ENCODE results near the gene SPG7. TPM values are rescaled to one million over a fixed set of nuclear protein-coding genes. Genes with fewer than 3 reads are reported as not detected.
A peak's percentile ranks its signal among the peaks of the same experiment; 100 is the strongest.

The SPG7 gene
- total RNA-seq, 1 experiment from 2014 or later, result 131 TPM

DNA sequence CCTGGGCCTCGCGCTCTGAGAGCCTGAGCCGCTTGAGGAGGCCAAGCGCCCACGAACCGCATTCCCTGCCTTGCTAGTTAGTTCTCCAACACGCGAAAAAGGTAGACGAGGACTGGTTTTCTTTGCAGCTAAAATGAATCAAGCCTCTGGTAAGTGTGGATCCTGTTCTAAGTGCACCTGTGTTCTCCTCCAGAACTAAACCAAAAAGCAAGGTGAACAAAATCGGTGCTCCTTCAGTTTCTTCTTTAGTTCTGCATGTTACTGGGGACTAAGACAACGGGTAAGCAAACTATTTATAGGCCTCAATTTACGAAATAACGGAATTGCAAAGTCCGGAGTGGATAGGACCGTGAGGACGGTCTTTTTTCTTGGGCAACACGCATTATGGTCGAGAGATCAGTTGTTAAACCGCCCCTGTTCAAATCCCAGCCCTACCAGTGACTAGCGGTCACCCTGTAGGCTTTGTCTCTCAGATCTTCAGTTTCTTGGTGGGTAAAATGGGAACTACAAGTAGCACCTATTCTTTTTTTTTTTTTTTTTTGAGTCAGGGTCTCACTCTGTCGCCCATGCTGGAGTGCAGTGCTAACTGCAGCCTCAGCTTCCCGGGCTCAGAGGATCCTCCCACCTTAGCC, 16.8 kb upstream of the SPG7 start:
- peak overlapping the region; percentile 73 for H3K27ac ChIP-seq
- peaks cover 15% of the 10 kb centered on the region for H3K36me3 ChIP-seq
- H3K27me3 ChIP-seq (replicated peaks), result no peaks in the 10 kb centered on the region
- no peak for DNase-seq (ENCODE audit: low read depth in 1 of 2, low spot score in 2 of 2)
- H3K9me3 ChIP-seq (replicated peaks), result no peaks in the 10 kb centered on the region
- peak overlapping the region; percentile 75 for H3K4me3 ChIP-seq
- H3K4me1 ChIP-seq (replicated peaks), result peaks cover 22% of the 10 kb centered on the region

DNA sequence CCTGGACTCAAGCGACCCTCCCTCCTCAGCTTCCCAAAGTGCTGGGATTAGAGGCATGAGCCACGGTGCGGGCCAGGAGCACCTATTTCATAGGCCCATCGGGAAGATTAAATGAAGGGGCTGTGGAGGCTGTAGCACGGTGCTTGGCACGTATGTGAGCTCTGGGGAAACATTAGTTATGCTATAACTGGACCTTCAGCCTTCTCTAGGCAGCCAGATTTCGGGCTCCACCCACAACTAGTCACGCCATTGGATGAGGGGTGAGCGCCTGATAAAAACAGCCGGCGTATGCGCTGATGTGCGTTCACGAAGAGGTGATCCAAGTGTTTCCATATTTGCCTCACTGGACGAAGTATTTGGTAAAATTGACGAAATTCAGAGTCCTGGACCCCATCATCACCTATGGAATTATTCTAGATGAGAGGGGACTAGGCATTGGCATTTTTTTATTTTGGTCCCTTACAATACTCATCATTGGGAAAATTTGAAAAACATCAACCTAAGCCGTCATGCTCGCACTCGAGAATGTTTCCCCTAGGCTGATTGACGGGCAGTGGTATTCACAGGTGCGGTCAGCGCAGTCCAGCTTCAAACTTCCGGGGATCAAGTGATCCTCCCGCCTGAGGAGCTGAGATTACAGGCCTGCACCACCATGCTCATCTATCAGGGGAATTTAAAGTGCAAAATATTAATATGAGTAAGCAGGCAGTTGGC, 16.1 kb upstream of the SPG7 start:
- H3K36me3 ChIP-seq, result peaks cover 13% of the 10 kb centered on the region
- H3K4me1 ChIP-seq (replicated peaks), result peaks cover 22% of the 10 kb centered on the region
- H3K4me3 ChIP-seq, result peak overlapping the region; percentile 75; the same call in 1 of the 2 replicates
- DNase-seq (ENCODE audit: low read depth in 1 of 2, low spot score in 2 of 2), result no peak
- H3K9me3 ChIP-seq (replicated peaks), result no peaks in the 10 kb centered on the region
- no peaks in the 10 kb centered on the region for H3K27me3 ChIP-seq (replicated peaks)
- no peak overlapping the region for H3K27ac ChIP-seq

DNA sequence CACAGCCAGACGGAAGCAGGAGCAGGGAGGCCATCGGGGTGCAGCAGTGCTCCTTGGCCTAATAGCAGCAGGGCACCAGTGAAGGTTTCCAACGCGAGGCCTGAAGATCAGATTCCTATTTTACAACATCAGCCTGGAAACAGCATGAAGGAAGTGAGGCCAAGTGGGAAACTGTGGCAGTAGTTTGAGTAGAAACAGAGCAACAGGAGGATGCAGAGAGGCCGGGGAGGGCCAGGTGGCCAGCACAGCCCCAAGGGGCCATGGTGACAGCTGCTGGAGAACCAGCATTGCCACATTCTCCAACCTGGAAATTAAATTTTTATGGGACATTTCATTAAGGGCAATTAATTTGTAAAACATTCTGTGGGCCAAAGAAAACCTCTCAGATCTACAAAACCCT, 14.4 kb upstream of the SPG7 start:
- Histone ChIP-seq H3K9me3 (replicated peaks) (no peaks in the 10 kb centered on the region), H3K27ac (no peak overlapping the region), H3K4me1 (replicated peaks) (peaks cover 14% of the 10 kb centered on the region), H3K36me3 (peaks cover 6% of the 10 kb centered on the region), H3K27me3 (replicated peaks) (no peaks in the 10 kb centered on the region), H3K4me3 (no peak overlapping the region)
- no peak for DNase-seq (ENCODE audit: low read depth in 1 of 2, low spot score in 2 of 2)

DNA sequence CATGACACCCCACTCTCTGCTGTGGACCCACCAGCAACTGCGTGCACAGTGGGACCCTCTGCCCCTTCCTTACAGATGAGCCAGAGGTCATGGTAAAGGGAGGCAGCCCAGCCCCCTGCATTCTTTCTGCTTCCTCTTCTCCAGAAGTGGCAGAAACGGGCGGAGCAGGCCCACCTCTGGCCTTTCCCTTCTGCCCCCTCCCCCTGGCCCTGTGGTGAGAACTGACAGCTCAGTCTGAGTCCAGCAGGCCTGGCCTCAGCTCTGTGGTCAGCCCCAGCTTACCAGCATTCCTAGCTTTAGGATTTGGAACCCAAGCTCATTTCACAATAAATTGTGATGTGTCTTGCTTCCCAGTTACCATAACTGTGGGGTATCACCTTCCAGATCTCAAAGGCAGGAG, 13.1 kb upstream of the SPG7 start:
- no peaks in the 10 kb centered on the region for H3K27me3 ChIP-seq (replicated peaks)
- peaks cover 11% of the 10 kb centered on the region; the same call in 1 of the 2 replicates for H3K4me1 ChIP-seq (replicated peaks)
- H3K27ac ChIP-seq, result no peak overlapping the region
- H3K4me3 ChIP-seq, result no peak overlapping the region
- no peaks in the 10 kb centered on the region for H3K9me3 ChIP-seq (replicated peaks)
- DNase-seq (ENCODE audit: low read depth in 1 of 2, low spot score in 2 of 2), result no peak
- peaks cover 6% of the 10 kb centered on the region for H3K36me3 ChIP-seq

DNA sequence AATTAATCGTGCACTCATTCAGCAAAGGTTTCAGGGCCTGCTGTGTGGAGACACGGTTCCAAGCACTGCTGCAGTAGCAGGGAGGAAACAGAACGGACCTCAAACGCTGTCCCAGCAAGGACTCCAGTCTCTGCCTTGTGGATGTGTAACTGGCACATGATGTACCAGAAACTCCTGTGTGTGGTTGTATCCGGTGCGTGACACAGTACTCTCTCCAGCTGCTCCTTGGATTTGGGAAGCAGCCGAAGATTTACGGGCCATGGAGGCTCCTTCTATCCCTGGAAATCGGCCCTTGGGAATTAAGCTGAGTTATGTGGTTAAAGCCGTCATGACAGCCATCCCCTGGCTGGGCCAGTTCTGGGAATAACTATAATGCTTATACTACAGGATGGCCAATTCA, 9.4 kb upstream of the SPG7 start:
- H3K27ac ChIP-seq, result no peak overlapping the region
- H3K4me1 ChIP-seq (replicated peaks), result peaks cover 8% of the 10 kb centered on the region
- H3K4me3 ChIP-seq, result no peak overlapping the region
- no peaks in the 10 kb centered on the region for H3K36me3 ChIP-seq
- no peaks in the 10 kb centered on the region for H3K27me3 ChIP-seq (replicated peaks)
- DNase-seq (ENCODE audit: low read depth in 1 of 2, low spot score in 2 of 2), result no peak
- no peaks in the 10 kb centered on the region for H3K9me3 ChIP-seq (replicated peaks)

DNA sequence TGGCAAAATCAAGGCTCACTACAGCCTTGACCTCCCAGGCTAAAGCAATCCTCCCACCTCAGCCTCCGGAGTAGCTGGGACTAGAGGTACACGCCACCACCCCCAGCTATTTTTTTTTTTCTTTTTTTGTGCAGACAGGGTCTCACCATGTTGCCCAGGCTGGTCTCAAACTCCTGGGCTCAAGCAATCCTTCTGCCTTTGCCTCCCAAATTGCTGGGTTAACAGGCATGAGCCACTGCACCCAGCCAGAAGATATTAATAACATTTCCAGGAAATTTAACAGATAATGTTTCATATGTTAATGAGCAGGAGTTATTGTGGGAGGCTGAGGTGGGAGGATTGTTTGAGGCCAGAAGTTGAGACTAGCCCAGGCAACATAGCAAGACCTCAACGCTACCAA, 8.4 kb upstream of the SPG7 start:
- Histone ChIP-seq H3K27ac (no peak overlapping the region), H3K36me3 (no peaks in the 10 kb centered on the region), H3K4me3 (no peak overlapping the region), H3K27me3 (replicated peaks) (no peaks in the 10 kb centered on the region), H3K4me1 (replicated peaks) (peaks cover 8% of the 10 kb centered on the region), H3K9me3 (replicated peaks) (no peaks in the 10 kb centered on the region)
- DNase-seq (ENCODE audit: low read depth in 1 of 2, low spot score in 2 of 2), result no peak

DNA sequence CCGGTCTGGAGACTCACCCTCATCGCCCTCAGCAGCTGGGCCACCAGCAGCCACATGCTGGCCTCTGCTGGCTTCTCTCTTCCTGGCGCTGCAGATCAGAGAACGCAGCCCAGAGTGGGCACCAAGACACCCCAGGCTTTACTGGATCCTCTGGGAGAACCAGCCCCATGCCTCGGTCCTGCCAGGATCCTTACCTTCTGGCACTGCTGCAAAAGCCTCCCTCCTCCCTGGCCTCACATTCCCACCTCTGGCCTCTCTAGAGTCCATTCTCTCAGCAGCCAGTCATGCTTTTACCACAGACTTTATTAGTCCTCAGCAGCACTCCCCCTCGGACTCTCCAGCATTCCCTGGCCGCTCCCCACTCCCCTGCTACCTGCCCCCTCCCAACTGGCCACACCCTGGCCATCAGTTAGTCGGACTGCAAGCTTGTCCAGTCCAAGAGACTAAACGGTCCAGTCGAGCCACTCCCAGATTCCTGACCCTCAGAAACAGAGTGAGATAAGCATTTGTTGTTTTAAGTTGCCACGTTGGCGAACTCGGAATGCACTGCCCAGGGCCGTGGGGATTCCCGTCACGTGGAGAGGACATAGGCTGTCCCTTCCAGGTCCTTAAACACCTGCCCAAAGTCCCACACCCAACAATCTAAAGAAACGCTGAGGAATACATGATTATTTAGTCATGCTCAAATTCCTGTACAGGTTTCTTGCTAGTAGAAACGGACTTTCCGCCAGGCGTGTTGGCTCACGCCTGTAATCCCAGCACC, 5.9 kb upstream of the SPG7 start:
- H3K27ac ChIP-seq, result no peak overlapping the region
- no peak overlapping the region for H3K4me3 ChIP-seq
- peaks cover 22% of the 10 kb centered on the region for H3K4me1 ChIP-seq (replicated peaks)
- no peaks in the 10 kb centered on the region for H3K27me3 ChIP-seq (replicated peaks)
- H3K9me3 ChIP-seq (replicated peaks), result no peaks in the 10 kb centered on the region
- no peaks in the 10 kb centered on the region for H3K36me3 ChIP-seq
- peak in 1 of 2 experiments; percentile 25 for DNase-seq (ENCODE audit: low read depth in 1 of 2, low spot score in 2 of 2)

DNA sequence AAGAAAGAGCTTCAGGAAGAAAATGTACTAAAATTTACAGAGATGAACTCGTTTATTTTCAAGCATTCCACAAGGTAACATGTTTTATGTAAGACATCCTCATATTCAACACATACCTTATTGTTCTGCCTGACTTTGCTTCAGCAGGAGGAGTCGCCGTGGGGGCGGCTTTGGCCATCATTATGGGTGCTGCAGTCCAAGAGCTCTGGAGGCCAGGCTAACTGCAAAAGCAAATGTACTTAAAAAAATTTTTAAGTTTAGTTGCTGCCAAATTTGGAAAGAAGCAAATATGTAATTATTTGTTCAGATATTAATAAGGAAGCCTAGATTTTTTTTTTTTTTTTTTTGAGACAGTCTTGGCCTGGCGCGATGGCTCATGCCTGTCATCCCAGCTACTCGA, 4.1 kb upstream of the SPG7 start:
- H3K9me3 ChIP-seq (replicated peaks), result peaks cover 4% of the 10 kb centered on the region; the same call in 1 of the 2 replicates
- no peaks in the 10 kb centered on the region for H3K27me3 ChIP-seq (replicated peaks)
- DNase-seq (ENCODE audit: low read depth in 1 of 2, low spot score in 2 of 2), result no peak
- peaks cover 32% of the 10 kb centered on the region for H3K4me1 ChIP-seq (replicated peaks)
- H3K27ac ChIP-seq, result no peak overlapping the region
- H3K36me3 ChIP-seq, result peaks cover 4% of the 10 kb centered on the region
- H3K4me3 ChIP-seq, result no peak overlapping the region

DNA sequence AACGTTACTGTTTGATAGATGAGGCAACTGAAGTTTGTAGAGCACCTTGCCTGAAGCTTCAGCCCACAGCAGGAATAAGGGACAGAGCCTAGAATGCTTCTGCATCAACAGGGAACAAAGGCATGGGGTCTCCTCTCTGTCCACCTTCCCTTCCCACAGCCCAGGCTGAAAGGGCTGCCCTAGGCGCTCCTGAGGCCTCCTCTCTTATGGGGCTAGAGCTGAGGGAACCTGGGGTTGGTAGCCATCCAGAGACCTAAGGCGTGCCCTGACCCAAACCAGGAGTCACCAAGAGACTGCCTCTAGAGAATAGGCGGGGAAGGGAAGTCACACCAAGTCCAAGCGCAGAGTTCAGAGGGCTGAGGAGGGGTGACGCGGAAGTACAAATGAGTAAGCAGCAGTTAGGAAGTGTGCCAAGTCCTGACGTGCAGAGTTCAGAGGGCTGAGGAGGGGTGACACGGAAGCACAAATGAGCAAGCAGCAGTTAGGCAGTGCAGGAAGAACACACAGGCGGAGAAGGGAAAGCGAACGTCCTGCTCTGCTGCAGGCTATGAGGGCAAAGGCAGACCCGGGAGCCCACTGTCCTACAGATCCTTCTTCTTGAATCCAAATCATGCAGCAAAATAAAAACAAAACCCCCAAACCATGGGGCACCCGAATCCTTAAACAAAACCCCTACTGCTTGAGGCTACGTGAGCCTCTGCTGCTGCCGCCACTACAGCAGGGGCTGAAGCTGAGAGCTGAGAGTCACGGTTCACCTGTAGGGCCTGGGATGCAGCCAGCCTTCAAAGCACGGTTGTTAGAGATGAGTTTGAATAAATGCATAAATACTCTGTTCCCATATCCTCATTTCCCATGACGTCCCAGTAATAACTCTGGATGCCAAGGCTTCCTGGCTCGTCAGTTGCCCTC, 2.7 kb upstream of the SPG7 start:
- Histone ChIP-seq H3K27ac (no peak overlapping the region), H3K4me3 (no peak overlapping the region), H3K36me3 (peaks cover 5% of the 10 kb centered on the region), H3K4me1 (replicated peaks) (peaks cover 37% of the 10 kb centered on the region), H3K9me3 (replicated peaks) (peaks cover 4% of the 10 kb centered on the region; the same call in 1 of the 2 replicates), H3K27me3 (replicated peaks) (no peaks in the 10 kb centered on the region)
- DNase-seq (ENCODE audit: low read depth in 1 of 2, low spot score in 2 of 2), result peak; percentile 43 to 73

DNA sequence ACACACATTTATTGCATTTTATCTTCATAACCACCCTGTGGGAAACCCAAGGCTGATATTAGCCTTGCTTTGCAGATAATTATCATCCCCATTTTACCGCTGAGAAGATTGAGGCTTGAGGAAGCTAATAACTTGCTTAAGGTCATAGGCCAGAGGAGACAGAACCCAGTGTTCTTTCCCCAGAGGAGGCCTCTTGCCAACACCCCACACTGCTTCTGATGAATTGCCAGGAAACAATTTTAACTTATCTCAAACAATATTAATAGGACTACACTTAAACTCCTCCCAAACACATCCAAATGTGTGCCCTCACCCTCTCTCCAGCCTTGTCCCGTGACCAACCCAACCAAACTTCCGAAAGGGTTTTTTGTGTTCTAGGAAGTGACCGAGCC, 2.1 kb upstream of the SPG7 start:
- Histone ChIP-seq H3K4me1 (replicated peaks) (peaks cover 37% of the 10 kb centered on the region), H3K4me3 (no peak overlapping the region), H3K36me3 (peaks cover 12% of the 10 kb centered on the region), H3K27ac (no peak overlapping the region), H3K9me3 (replicated peaks) (peaks cover 4% of the 10 kb centered on the region; the same call in 1 of the 2 replicates), H3K27me3 (replicated peaks) (no peaks in the 10 kb centered on the region)
- DNase-seq (ENCODE audit: low read depth in 1 of 2, low spot score in 2 of 2), result no peak

DNA sequence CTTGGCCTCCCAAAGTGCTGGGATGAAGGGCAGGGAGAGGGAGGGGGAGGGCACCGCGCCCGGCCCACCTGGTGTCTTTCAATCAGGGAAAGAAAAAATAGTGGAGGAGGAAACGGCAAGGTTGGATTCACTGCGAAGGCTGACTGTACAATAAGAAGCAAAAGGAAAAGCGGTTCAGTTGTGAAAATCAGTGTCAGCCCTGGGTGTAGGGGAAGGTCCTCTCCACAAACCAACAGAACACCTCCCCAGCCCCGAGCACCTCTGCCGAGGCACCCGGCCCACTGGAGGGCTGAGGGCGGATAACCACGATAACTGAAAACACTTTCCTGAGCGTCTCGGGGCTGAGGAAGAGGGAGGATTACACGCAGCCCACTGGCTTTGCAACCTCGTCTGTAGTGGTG, 1.4 kb upstream of the SPG7 start:
- H3K4me3 ChIP-seq, result no peak overlapping the region
- peaks cover 19% of the 10 kb centered on the region for H3K36me3 ChIP-seq
- peaks cover 4% of the 10 kb centered on the region; the same call in 1 of the 2 replicates for H3K9me3 ChIP-seq (replicated peaks)
- H3K4me1 ChIP-seq (replicated peaks), result peaks cover 37% of the 10 kb centered on the region
- H3K27me3 ChIP-seq (replicated peaks), result no peaks in the 10 kb centered on the region
- DNase-seq (ENCODE audit: low read depth in 1 of 2, low spot score in 2 of 2), result no peak
- no peak overlapping the region for H3K27ac ChIP-seq

DNA sequence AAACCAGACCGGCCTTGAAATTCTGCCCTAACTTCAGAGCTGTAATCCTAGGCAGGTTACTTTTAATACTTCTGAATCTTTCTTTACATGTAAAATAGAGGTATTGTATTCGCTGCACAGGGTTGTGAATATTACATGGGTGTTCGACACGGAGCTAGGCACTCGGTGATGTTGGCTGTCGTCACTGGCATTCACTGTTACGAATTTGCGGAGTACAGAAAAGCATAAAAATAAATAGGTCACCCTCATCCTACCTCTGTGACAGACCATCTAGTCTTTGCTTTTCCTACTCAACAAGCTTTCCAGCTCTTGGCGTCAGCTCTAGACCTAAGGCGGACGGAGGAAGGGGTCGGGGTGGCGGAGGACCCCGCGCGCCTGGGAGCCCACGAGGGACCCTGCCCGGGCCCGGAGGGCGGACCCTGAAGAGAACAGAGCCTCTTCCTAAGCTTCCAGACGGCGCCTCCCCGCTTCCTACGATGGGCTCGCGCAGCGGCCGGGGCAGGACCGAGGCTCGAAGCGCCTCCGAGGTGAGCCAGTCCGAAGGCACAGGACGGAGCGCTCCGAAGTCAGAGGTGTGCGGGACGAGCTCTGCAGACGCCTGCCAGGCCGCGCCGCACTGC, 879 bp upstream of the SPG7 start:
- H3K4me1 ChIP-seq (replicated peaks), result peaks cover 32% of the 10 kb centered on the region
- no peaks in the 10 kb centered on the region for H3K27me3 ChIP-seq (replicated peaks)
- H3K4me3 ChIP-seq, result peak overlapping the region; percentile 97
- peaks cover 24% of the 10 kb centered on the region for H3K36me3 ChIP-seq
- H3K9me3 ChIP-seq (replicated peaks), result peaks cover 4% of the 10 kb centered on the region; the same call in 1 of the 2 replicates
- H3K27ac ChIP-seq, result peak overlapping the region; percentile 71
- DNase-seq (ENCODE audit: low read depth in 1 of 2, low spot score in 2 of 2), result no peak

DNA sequence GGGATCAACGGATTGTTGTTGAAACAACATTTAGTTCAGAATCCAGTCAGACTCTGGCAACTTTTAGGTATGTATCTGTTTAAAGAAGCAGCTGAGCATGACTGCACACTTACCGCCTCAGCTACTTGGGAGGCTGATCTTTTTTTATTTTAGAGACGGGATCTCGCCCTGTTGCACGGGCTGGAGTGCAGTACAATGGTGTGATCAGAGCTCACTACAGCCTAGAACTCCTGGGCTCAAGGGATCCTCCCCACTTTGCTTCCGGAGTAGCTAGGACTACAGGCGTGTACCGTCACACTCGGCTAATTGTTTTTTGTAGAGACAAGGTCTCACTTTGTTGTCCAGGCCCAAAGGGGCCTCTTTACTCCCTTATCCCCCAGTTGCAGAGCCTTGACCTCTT, 2.3 kb downstream of the SPG7 start:
- no peak overlapping the region for H3K27ac ChIP-seq
- no peak for DNase-seq (ENCODE audit: low read depth in 1 of 2, low spot score in 2 of 2)
- no peaks in the 10 kb centered on the region for H3K27me3 ChIP-seq (replicated peaks)

More for the DNA sequence above, 2.3 kb downstream of the SPG7 start:
- Histone ChIP-seq H3K9me3 (replicated peaks) (peaks cover 4% of the 10 kb centered on the region; the same call in 1 of the 2 replicates), H3K36me3 (peaks cover 52% of the 10 kb centered on the region), H3K4me1 (replicated peaks) (peaks cover 23% of the 10 kb centered on the region), H3K4me3 (no peak overlapping the region)
